Dedifferentiated amniotic fluid mesenchymal stem cell (primary cell): ENCODE measurements around the gene HELT.
"Not testable (repeated sequence)": the region's sequence is repeated elsewhere in the genome, so short reads cannot be mapped to it uniquely, and the experiment has no call there.

ENCODE experiments used
- DNase-seq: peaks from one replicate; pipeline ENCODE4 v3.0.0-alpha.2; 2016; ENCODE audit errors: extremely low spot score

HELT gene

GRCh38 chr4:185036019-185036418, 17.7 kb downstream of the HELT start:
- no peak for DNase-seq

- no peak for DNase-seq
These were observed 18.6 kb downstream of the HELT start for GRCh38 chr4:185036842-185037241.

- DNase-seq: peak; percentile 60
These were observed 21.4 kb downstream of the HELT start for GRCh38 chr4:185039508-185040273.

- no peak for DNase-seq
These were observed 22.2 kb downstream of the HELT start for GRCh38 chr4:185040523-185040922.

GRCh38 chr4:185050286-185050685, 32.0 kb downstream of the HELT start:
- not testable (repeated sequence) for DNase-seq

- not testable (repeated sequence) for DNase-seq
These were observed 33.0 kb downstream of the HELT start for GRCh38 chr4:185051283-185051682.

GRCh38 chr4:185053746-185054145, 35.5 kb downstream of the HELT start:
- DNase-seq: no peak

- DNase-seq: no peak
These were observed 36.0 kb downstream of the HELT start for GRCh38 chr4:185054272-185054671.

- DNase-seq: no peak
These were observed 36.6 kb downstream of the HELT start for GRCh38 chr4:185054886-185055285.

GRCh38 chr4:185061610-185062009, 43.3 kb downstream of the HELT start:
- DNase-seq: no peak

GRCh38 chr4:185062606-185063005, 44.3 kb downstream of the HELT start:
- DNase-seq: no peak

- DNase-seq: no peak
These were observed 47.9 kb downstream of the HELT start for GRCh38 chr4:185066179-185066578.

GRCh38 chr4:185068837-185069236, 50.5 kb downstream of the HELT start:
- DNase-seq: no peak
